HCT116 (cell line): ENCODE measurements around the gene GNAT1. TPM values are rescaled to one million over a fixed set of nuclear protein-coding genes. Genes with fewer than 3 reads are reported as not detected.
A peak's percentile ranks its signal among the peaks of the same experiment; 100 is the strongest.

Experiments used
- ATAC-seq: fragments of 200-7000 bp; cut with Tn5 transposase; 2 replicates; pipeline ENCODE4 v1.9.1; 2020; ENCODE audit warnings: mild to moderate bottlenecking, moderate library complexity
- BruUV-seq: library from RNA; stranded (reverse); fragments of 400-500 nt; replicated peaks from 2 replicates; lab custom pipeline; 2021; lab: Mats Ljungman, UMichigan
- CTCF ChIA-PET: fragments of 300-600 bp; sonication (Branson Sonifier 250); formaldehyde crosslinking; loops from one replicate; lab custom pipeline; 2021; ENCODE audit warnings: antibody characterized with exemption; lab: Charles Lee
- POLR2A ChIA-PET: fragments of 300-600, 350-600 bp; sonication (Branson Sonifier 250); formaldehyde crosslinking; loops from one replicate; lab custom pipeline; 2021; ENCODE audit warnings: antibody characterized with exemption; lab: Charles Lee
- RAD21 ChIA-PET, 2 experiments: fragments of 300-600 bp; sonication (Branson Sonifier 250); formaldehyde crosslinking; loops; one replicate each; lab custom pipeline; 2023; ENCODE audit warnings: low total read pairs in 2 of 2; ENCODE audit not compliant: uncharacterized antibody in 2 of 2, unreplicated experiment in 2 of 2, low non-redundant PET in 1 of 2; lab: Charles Lee
- DNase-seq: peaks from one replicate; pipeline ENCODE4 v3.0.0-alpha.2; 2010; ENCODE audit warnings: low read depth, low spot score
- H2AFZ ChIP-seq: fragments of 200-600 bp; shearing (Covaris generic), sonication (generic); 2 replicates; pipeline ENCODE4 v1.6.1; 2017; ENCODE audit warnings: low read depth, mixed run types, mixed read lengths, antibody characterized with exemption, low read length; ENCODE audit not compliant: poor library complexity, severe bottlenecking
- H3K27ac ChIP-seq: 2 replicates; pipeline ENCODE4 v1.5.1; 2012; ENCODE audit warnings: low read depth, low read length
- H3K27me3 ChIP-seq: fragments of 200-600 bp; sonication (generic); 2 replicates; pipeline ENCODE4 v1.6.1; 2016; ENCODE audit warnings: mixed run types, low read length, mixed read lengths; ENCODE audit not compliant: insufficient read depth
- H3K36me3 ChIP-seq, 2 experiments: fragments of 200-500 bp in 1 of 2; fragments of 200-600 bp in 1 of 2; sonication (Bioruptor generic) in 1 of 2; sonication (generic) in 1 of 2; 2 replicates each; pipeline versions ENCODE4 v1.5.1 to v1.6.1; 2014 to 2016; ENCODE audit warnings: low read length in 2 of 2, inconsistent platforms in 1 of 2, mixed read lengths in 1 of 2, mixed run types in 1 of 2; ENCODE audit not compliant: insufficient read depth in 2 of 2, control insufficient read depth in 1 of 2
- H3K4me1 ChIP-seq, 2 experiments: fragments of 200-600 bp in 1 of 2; sonication (generic) in 1 of 2; 2 replicates each; pipeline versions ENCODE4 v1.5.1 to v1.6.1; 2012 to 2017; ENCODE audit warnings: low read length in 2 of 2, inconsistent platforms in 1 of 2, mild to moderate bottlenecking in 1 of 2, mixed read lengths in 1 of 2, mixed run types in 1 of 2, moderate library complexity in 1 of 2; ENCODE audit not compliant: insufficient read depth in 2 of 2, control insufficient read depth in 1 of 2
- H3K4me2 ChIP-seq: fragments of 200-600 bp; sonication (generic); 2 replicates; pipeline ENCODE4 v1.6.1; 2017; ENCODE audit warnings: mixed run types, low read length, mixed read lengths
- H3K4me3 ChIP-seq, 2 experiments: fragments of 200-600 bp in 1 of 2; sonication (generic) in 1 of 2; replicated peaks in 1 of 2; 2 replicates each; pipeline ENCODE4 v1.5.1; 2011 to 2016; ENCODE audit warnings: low read length in 2 of 2, control low read depth in 1 of 2, low read depth in 1 of 2, mild to moderate bottlenecking in 1 of 2, mixed read lengths in 1 of 2, mixed run types in 1 of 2
- H3K79me2 ChIP-seq: fragments of 200-600 bp; sonication (generic); 2 replicates; pipeline ENCODE4 v1.6.1; 2017; ENCODE audit warnings: mild to moderate bottlenecking, mixed run types, low read length, moderate library complexity, mixed read lengths; ENCODE audit not compliant: insufficient read depth
- H3K9ac ChIP-seq: fragments of 200-600 bp; sonication (generic); 2 replicates; pipeline ENCODE4 v1.6.1; 2016; ENCODE audit warnings: low read length, mixed read lengths
- H3K9me2 ChIP-seq: fragments of 200-600 bp; sonication (generic), shearing (Covaris generic); 2 replicates; pipeline ENCODE4 v1.6.1; 2017; ENCODE audit warnings: mixed run types, mild to moderate bottlenecking, moderate library complexity; ENCODE audit not compliant: insufficient read depth
- H3K9me3 ChIP-seq, 2 experiments: fragments of 200-500 bp in 1 of 2; fragments of 200-600 bp in 1 of 2; sonication (Bioruptor generic) in 1 of 2; sonication (generic) in 1 of 2; 2 replicates each; pipeline ENCODE4 v1.6.1; 2014 to 2017; ENCODE audit warnings: low read length in 2 of 2, mixed read lengths in 2 of 2, inconsistent platforms in 1 of 2, low read depth in 1 of 2, mild to moderate bottlenecking in 1 of 2, mixed run types in 1 of 2, moderate library complexity in 1 of 2; ENCODE audit not compliant: control insufficient read depth in 1 of 2, insufficient read depth in 1 of 2
- H4K20me1 ChIP-seq: fragments of 200-600 bp; sonication (generic), shearing (Covaris generic); 2 replicates; pipeline ENCODE4 v1.6.1; 2017; ENCODE audit warnings: mixed run types, mild to moderate bottlenecking, moderate library complexity; ENCODE audit not compliant: insufficient read depth
- ATF3 ChIP-seq: IDR thresholded peaks from 2 replicates; pipeline ENCODE4 v1.6.1; 2012
- CEBPB ChIP-seq: IDR thresholded peaks from 2 replicates; pipeline ENCODE4 v1.6.1; 2012; ENCODE audit warnings: low read depth
- CTCF ChIP-seq, 3 experiments: fragments of 200-600 bp in 1 of 3; sonication (generic) in 1 of 3; IDR thresholded peaks in 2 of 3; conservative IDR thresholded peaks in 1 of 3; 2 replicates each; pipeline ENCODE4 v1.5.1; 2012 to 2017; ENCODE audit warnings: low read depth in 2 of 3, low read length in 2 of 3, antibody characterized with exemption in 1 of 3, borderline replicate concordance in 1 of 3, control low read depth in 1 of 3, mild to moderate bottlenecking in 1 of 3, mixed read lengths in 1 of 3, mixed run types in 1 of 3, moderate library complexity in 1 of 3; ENCODE audit not compliant: insufficient read depth in 1 of 3
- EGR1 ChIP-seq: IDR thresholded peaks from 2 replicates; pipeline ENCODE4 v1.6.1; 2012; ENCODE audit warnings: low read depth
- ELF1 ChIP-seq: IDR thresholded peaks from 2 replicates; pipeline ENCODE4 v1.6.1; 2012; ENCODE audit warnings: low read depth, borderline replicate concordance
- EZH2 ChIP-seq: fragments of 200-600 bp; sonication (generic); IDR thresholded peaks from 2 replicates; pipeline ENCODE4 v1.6.1; 2017; ENCODE audit warnings: antibody characterized with exemption, mixed run types
- EZH2phosphoT487 ChIP-seq: fragments of 200-600 bp; IDR thresholded peaks from 2 replicates; pipeline ENCODE4 v1.6.1; 2018; ENCODE audit warnings: antibody characterized with exemption, borderline replicate concordance
- JUND ChIP-seq: IDR thresholded peaks from 2 replicates; pipeline ENCODE4 v1.6.1; 2012
- MAX ChIP-seq: IDR thresholded peaks from 2 replicates; pipeline ENCODE4 v1.6.1; 2012
- POLR2A ChIP-seq: IDR thresholded peaks from 2 replicates; pipeline ENCODE4 v1.7.0; 2011; ENCODE audit warnings: borderline replicate concordance; ENCODE audit not compliant: insufficient read depth, insufficient read length; ENCODE audit errors: extremely low read depth
- POLR2AphosphoS5 ChIP-seq: IDR thresholded peaks from 2 replicates; pipeline ENCODE4 v1.6.1; 2011; ENCODE audit warnings: mild to moderate bottlenecking, low read depth, low read length, moderate library complexity
- REST ChIP-seq: IDR thresholded peaks from 2 replicates; pipeline ENCODE4 v1.6.1; 2012; ENCODE audit warnings: low read depth
- SIN3A ChIP-seq: IDR thresholded peaks from 2 replicates; pipeline ENCODE4 v1.6.1; 2012; ENCODE audit warnings: low read depth
- SP1 ChIP-seq: IDR thresholded peaks from 2 replicates; pipeline ENCODE4 v1.6.1; 2012; ENCODE audit warnings: low read depth
- SRF ChIP-seq: IDR thresholded peaks from 2 replicates; pipeline ENCODE4 v1.6.1; 2012; ENCODE audit warnings: low read depth
- TCF7L2 ChIP-seq: IDR thresholded peaks from 2 replicates; pipeline ENCODE4 v1.7.0; 2011; ENCODE audit warnings: borderline replicate concordance, inconsistent platforms; ENCODE audit not compliant: insufficient read depth, insufficient read length; ENCODE audit errors: extremely low read depth
- YY1 ChIP-seq: IDR thresholded peaks from 2 replicates; pipeline ENCODE4 v1.6.1; 2011; ENCODE audit warnings: low read length, low read depth, moderate library complexity, mild to moderate bottlenecking; ENCODE audit not compliant: insufficient replicate concordance; ENCODE audit errors: extremely low read depth
- ZNF274 ChIP-seq: fragments of 200-500 bp; sonication (Bioruptor generic); IDR thresholded peaks from 2 replicates; pipeline ENCODE4 v1.6.1; 2014; ENCODE audit warnings: mild to moderate bottlenecking, low read depth, low read length, inconsistent platforms
- intact Hi-C: fragments of 100-400 bp; cut with micrococcal nuclease; formaldehyde crosslinking; loops from 2 replicates; pipeline ENCODE4 v1.10.0; 2022
- total RNA-seq: library from RNA; stranded (reverse); gene quantifications from one replicate; pipeline ENCODE4 v1.2.1, GENCODE V29; 2021; ENCODE audit not compliant: unreplicated experiment
- TF ChIP-seq, protein P1 (sequence below): IDR thresholded peaks from 2 replicates; pipeline ENCODE4 v1.6.1; 2011; ENCODE audit warnings: mild to moderate bottlenecking, low read length, moderate library complexity; ENCODE audit not compliant: insufficient replicate concordance; ENCODE audit errors: extremely low read depth

GNAT1 gene
- total RNA-seq, 1 experiment from 2014 or later = not detected

GRCh38 chr3:50243543-50243895, 52.1 kb downstream of the GNAT1 start:
- Histone ChIP-seq H3K27ac (peak overlapping the region; percentile 19; the same call in 1 of the 2 replicates), H3K9me2 (no peaks in the 10 kb centered on the region), H2AFZ (no peak overlapping the region), H4K20me1 (no peaks in the 10 kb centered on the region), H3K4me1 (peaks cover 40 to 58% of the 10 kb centered on the region in 2 experiments), H3K9ac (no peak overlapping the region), H3K36me3 (peaks cover 0 to 5% of the 10 kb centered on the region in 2 experiments; a peak in 1 of 4 replicates), H3K79me2 (peaks cover 95% of the 10 kb centered on the region), H3K4me2 (no peak overlapping the region), H3K9me3 (no peaks in the 10 kb centered on the region), H3K27me3 (no peaks in the 10 kb centered on the region), H3K4me3 (no peak overlapping the region)
- DNase-seq (no peak), ATAC-seq (no peak)
- TF ChIP-seq POLR2A = no peak
- no peak for TF ChIP-seq CEBPB
- no peak for TF ChIP-seq MAX
- no peak for TF ChIP-seq YY1
- TF ChIP-seq POLR2AphosphoS5 = no peak
- TF ChIP-seq SRF = no peak
- TF ChIP-seq SP1 = no peak
- TF ChIP-seq REST = no peak
- TF ChIP-seq ELF1 = no peak
- TF ChIP-seq TCF7L2 = no peak
- no peak for TF ChIP-seq SIN3A
- TF ChIP-seq CTCF (IDR thresholded peaks at IDR 0.05 in 2 of 3, conservative IDR thresholded peaks at IDR 0.05 in 1 of 3; ENCODE audit: borderline replicate concordance in 1 of 3, insufficient read depth in 1 of 3, low read depth in 2 of 3, low read length in 2 of 3) = no peak
- TF ChIP-seq ATF3 = no peak
- TF ChIP-seq JUND = no peak
- no peak for TF ChIP-seq EGR1
- TF ChIP-seq EZH2 = no peak
- TF ChIP-seq, protein P1, sequence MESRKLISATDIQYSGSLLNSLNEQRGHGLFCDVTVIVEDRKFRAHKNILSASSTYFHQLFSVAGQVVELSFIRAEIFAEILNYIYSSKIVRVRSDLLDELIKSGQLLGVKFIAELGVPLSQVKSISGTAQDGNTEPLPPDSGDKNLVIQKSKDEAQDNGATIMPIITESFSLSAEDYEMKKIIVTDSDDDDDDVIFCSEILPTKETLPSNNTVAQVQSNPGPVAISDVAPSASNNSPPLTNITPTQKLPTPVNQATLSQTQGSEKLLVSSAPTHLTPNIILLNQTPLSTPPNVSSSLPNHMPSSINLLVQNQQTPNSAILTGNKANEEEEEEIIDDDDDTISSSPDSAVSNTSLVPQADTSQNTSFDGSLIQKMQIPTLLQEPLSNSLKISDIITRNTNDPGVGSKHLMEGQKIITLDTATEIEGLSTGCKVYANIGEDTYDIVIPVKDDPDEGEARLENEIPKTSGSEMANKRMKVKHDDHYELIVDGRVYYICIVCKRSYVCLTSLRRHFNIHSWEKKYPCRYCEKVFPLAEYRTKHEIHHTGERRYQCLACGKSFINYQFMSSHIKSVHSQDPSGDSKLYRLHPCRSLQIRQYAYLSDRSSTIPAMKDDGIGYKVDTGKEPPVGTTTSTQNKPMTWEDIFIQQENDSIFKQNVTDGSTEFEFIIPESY = no peak
- TF ChIP-seq ZNF274 = no peak
- TF ChIP-seq EZH2phosphoT487 = no peak
- ChIA-PET POLR2A (interaction anchor here (0.8 to 0.9 kb wide), 2 partner anchors 16 to 21 kb away, joined by 3 to 4 read pairs; no protein-coding TSS in a partner anchor), RAD21 (no interaction called here), CTCF (interaction anchor here (0.8 to 1.4 kb wide), 3 partner anchors 16 to 49 kb away, joined by 3 to 8 read pairs (median 3); no protein-coding TSS in a partner anchor)
- no TSS peak for BruUV-seq
- intact Hi-C loops = no loop called here
